HCT116 (cell line): ENCODE data around the gene XRN2. TPM values are rescaled to one million over a fixed set of nuclear protein-coding genes. Genes with fewer than 3 reads are reported as not detected.
"Not testable (repeated sequence)": the region's sequence is repeated elsewhere in the genome, so short reads cannot be mapped to it uniquely, and the experiment has no call there.

Experiments
- ATAC-seq: fragments of 200-7000 bp; cut with Tn5 transposase; 2 replicates; pipeline ENCODE4 v1.9.1; 2020; ENCODE audit warnings: mild to moderate bottlenecking, moderate library complexity
- BruUV-seq: library from RNA; stranded (reverse); fragments of 400-500 nt; replicated peaks from 2 replicates; lab custom pipeline; 2021; lab: Mats Ljungman, UMichigan
- CTCF ChIA-PET: fragments of 300-600 bp; sonication (Branson Sonifier 250); formaldehyde crosslinking; loops from one replicate; lab custom pipeline; 2021; ENCODE audit warnings: antibody characterized with exemption; lab: Charles Lee
- POLR2A ChIA-PET: fragments of 300-600, 350-600 bp; sonication (Branson Sonifier 250); formaldehyde crosslinking; loops from one replicate; lab custom pipeline; 2021; ENCODE audit warnings: antibody characterized with exemption; lab: Charles Lee
- RAD21 ChIA-PET, 2 experiments: fragments of 300-600 bp; sonication (Branson Sonifier 250); formaldehyde crosslinking; loops; one replicate each; lab custom pipeline; 2023; ENCODE audit warnings: low total read pairs in 2 of 2; ENCODE audit not compliant: uncharacterized antibody in 2 of 2, unreplicated experiment in 2 of 2, low non-redundant PET in 1 of 2; lab: Charles Lee
- DNase-seq: peaks from one replicate; pipeline ENCODE4 v3.0.0-alpha.2; 2010; ENCODE audit warnings: low read depth, low spot score
- H2AFZ ChIP-seq: fragments of 200-600 bp; shearing (Covaris generic), sonication (generic); 2 replicates; pipeline ENCODE4 v1.6.1; 2017; ENCODE audit warnings: low read depth, mixed run types, mixed read lengths, antibody characterized with exemption, low read length; ENCODE audit not compliant: poor library complexity, severe bottlenecking
- H3K27ac ChIP-seq: 2 replicates; pipeline ENCODE4 v1.5.1; 2012; ENCODE audit warnings: low read depth, low read length
- H3K27me3 ChIP-seq: fragments of 200-600 bp; sonication (generic); 2 replicates; pipeline ENCODE4 v1.6.1; 2016; ENCODE audit warnings: mixed run types, low read length, mixed read lengths; ENCODE audit not compliant: insufficient read depth
- H3K36me3 ChIP-seq, 2 experiments: fragments of 200-500 bp in 1 of 2; fragments of 200-600 bp in 1 of 2; sonication (Bioruptor generic) in 1 of 2; sonication (generic) in 1 of 2; 2 replicates each; pipeline versions ENCODE4 v1.5.1 to v1.6.1; 2014 to 2016; ENCODE audit warnings: low read length in 2 of 2, inconsistent platforms in 1 of 2, mixed read lengths in 1 of 2, mixed run types in 1 of 2; ENCODE audit not compliant: insufficient read depth in 2 of 2, control insufficient read depth in 1 of 2
- H3K4me1 ChIP-seq, 2 experiments: fragments of 200-600 bp in 1 of 2; sonication (generic) in 1 of 2; 2 replicates each; pipeline versions ENCODE4 v1.5.1 to v1.6.1; 2012 to 2017; ENCODE audit warnings: low read length in 2 of 2, inconsistent platforms in 1 of 2, mild to moderate bottlenecking in 1 of 2, mixed read lengths in 1 of 2, mixed run types in 1 of 2, moderate library complexity in 1 of 2; ENCODE audit not compliant: insufficient read depth in 2 of 2, control insufficient read depth in 1 of 2
- H3K4me2 ChIP-seq: fragments of 200-600 bp; sonication (generic); 2 replicates; pipeline ENCODE4 v1.6.1; 2017; ENCODE audit warnings: mixed run types, low read length, mixed read lengths
- H3K4me3 ChIP-seq, 2 experiments: fragments of 200-600 bp in 1 of 2; sonication (generic) in 1 of 2; replicated peaks in 1 of 2; 2 replicates each; pipeline ENCODE4 v1.5.1; 2011 to 2016; ENCODE audit warnings: low read length in 2 of 2, control low read depth in 1 of 2, low read depth in 1 of 2, mild to moderate bottlenecking in 1 of 2, mixed read lengths in 1 of 2, mixed run types in 1 of 2
- H3K79me2 ChIP-seq: fragments of 200-600 bp; sonication (generic); 2 replicates; pipeline ENCODE4 v1.6.1; 2017; ENCODE audit warnings: mild to moderate bottlenecking, mixed run types, low read length, moderate library complexity, mixed read lengths; ENCODE audit not compliant: insufficient read depth
- H3K9ac ChIP-seq: fragments of 200-600 bp; sonication (generic); 2 replicates; pipeline ENCODE4 v1.6.1; 2016; ENCODE audit warnings: low read length, mixed read lengths
- H3K9me2 ChIP-seq: fragments of 200-600 bp; sonication (generic), shearing (Covaris generic); 2 replicates; pipeline ENCODE4 v1.6.1; 2017; ENCODE audit warnings: mixed run types, mild to moderate bottlenecking, moderate library complexity; ENCODE audit not compliant: insufficient read depth
- H3K9me3 ChIP-seq, 2 experiments: fragments of 200-500 bp in 1 of 2; fragments of 200-600 bp in 1 of 2; sonication (Bioruptor generic) in 1 of 2; sonication (generic) in 1 of 2; 2 replicates each; pipeline ENCODE4 v1.6.1; 2014 to 2017; ENCODE audit warnings: low read length in 2 of 2, mixed read lengths in 2 of 2, inconsistent platforms in 1 of 2, low read depth in 1 of 2, mild to moderate bottlenecking in 1 of 2, mixed run types in 1 of 2, moderate library complexity in 1 of 2; ENCODE audit not compliant: control insufficient read depth in 1 of 2, insufficient read depth in 1 of 2
- H4K20me1 ChIP-seq: fragments of 200-600 bp; sonication (generic), shearing (Covaris generic); 2 replicates; pipeline ENCODE4 v1.6.1; 2017; ENCODE audit warnings: mixed run types, mild to moderate bottlenecking, moderate library complexity; ENCODE audit not compliant: insufficient read depth
- CTCF ChIP-seq, 3 experiments: fragments of 200-600 bp in 1 of 3; sonication (generic) in 1 of 3; IDR thresholded peaks in 2 of 3; conservative IDR thresholded peaks in 1 of 3; 2 replicates each; pipeline ENCODE4 v1.5.1; 2012 to 2017; ENCODE audit warnings: low read depth in 2 of 3, low read length in 2 of 3, antibody characterized with exemption in 1 of 3, borderline replicate concordance in 1 of 3, control low read depth in 1 of 3, mild to moderate bottlenecking in 1 of 3, mixed read lengths in 1 of 3, mixed run types in 1 of 3, moderate library complexity in 1 of 3; ENCODE audit not compliant: insufficient read depth in 1 of 3
- ELF1 ChIP-seq: IDR thresholded peaks from 2 replicates; pipeline ENCODE4 v1.6.1; 2012; ENCODE audit warnings: low read depth, borderline replicate concordance
- JUND ChIP-seq: IDR thresholded peaks from 2 replicates; pipeline ENCODE4 v1.6.1; 2012
- REST ChIP-seq: IDR thresholded peaks from 2 replicates; pipeline ENCODE4 v1.6.1; 2012; ENCODE audit warnings: low read depth
- intact Hi-C: fragments of 100-400 bp; cut with micrococcal nuclease; formaldehyde crosslinking; loops from 2 replicates; pipeline ENCODE4 v1.10.0; 2022
- total RNA-seq: library from RNA; stranded (reverse); gene quantifications from one replicate; pipeline ENCODE4 v1.2.1, GENCODE V29; 2021; ENCODE audit not compliant: unreplicated experiment

Gene XRN2
- total RNA-seq, 1 experiment from 2014 or later, result 101 TPM

- TF ChIP-seq CTCF (IDR thresholded peaks at IDR 0.05 in 2 of 3, conservative IDR thresholded peaks at IDR 0.05 in 1 of 3; ENCODE audit: borderline replicate concordance in 1 of 3, insufficient read depth in 1 of 3, low read depth in 2 of 3, low read length in 2 of 3) (no peak), ELF1 (no peak), REST (no peak), JUND (no peak)
Measured at GRCh38 chr20:21411725-21412124, 108.6 kb downstream of the XRN2 start (continued).

- DNase-seq, H3K27me3 ChIP-seq, RAD21 ChIA-PET, H3K9me2 ChIP-seq, H3K27ac ChIP-seq, POLR2A ChIA-PET, H3K9ac ChIP-seq, H2AFZ ChIP-seq, intact Hi-C loops, H3K36me3 ChIP-seq, H4K20me1 ChIP-seq, ATAC-seq, H3K4me1 ChIP-seq, BruUV-seq, CTCF ChIA-PET, H3K4me3 ChIP-seq, H3K79me2 ChIP-seq, H3K4me2 ChIP-seq: not testable (repeated sequence)
- H3K9me3 ChIP-seq, result peaks cover 0 to 10% of the 10 kb centered on the region in 2 experiments; a peak in 1 of 4 replicates
Measured at GRCh38 chr20:21413996-21414395, 110.9 kb downstream of the XRN2 start.

- H3K4me1 ChIP-seq, DNase-seq, H3K4me2 ChIP-seq, intact Hi-C loops, H3K79me2 ChIP-seq, H3K27me3 ChIP-seq, BruUV-seq, H4K20me1 ChIP-seq, RAD21 ChIA-PET, H3K9ac ChIP-seq, POLR2A ChIA-PET, H3K4me3 ChIP-seq, ATAC-seq, H3K27ac ChIP-seq, H3K9me3 ChIP-seq, H3K36me3 ChIP-seq, H2AFZ ChIP-seq, H3K9me2 ChIP-seq, CTCF ChIA-PET: not testable (repeated sequence)
Measured at GRCh38 chr20:21419147-21419546, 116.0 kb downstream of the XRN2 start.
